Uterus (tissue), 2 donors: Measurements from ENCODE around the gene BRI3BP.

Experiments used
- CTCF ChIP-seq, 4 experiments: fragments of 200-600 bp in 2 of 4; fragments of 450-650 bp in 2 of 4; sonication (generic) in 2 of 4; IDR thresholded peaks; one replicate each; pipeline ENCODE4 v1.5.1; 2016 to 2019; ENCODE audit warnings: antibody characterized with exemption in 4 of 4, mild to moderate bottlenecking in 2 of 4, moderate library complexity in 1 of 4
- POLR2A ChIP-seq, 2 donors: fragments of 450-650 bp; IDR thresholded peaks; one replicate each; pipeline ENCODE4 v1.6.1; 2016; ENCODE audit warnings: antibody characterized with exemption in 2 of 2, mild to moderate bottlenecking in 1 of 2, moderate library complexity in 1 of 2

- TF ChIP-seq POLR2A (IDR thresholded peaks at IDR 0.05), result no peak
- TF ChIP-seq CTCF (IDR thresholded peaks at IDR 0.05), result no peak
These were observed 12.2 kb downstream of the BRI3BP start for GRCh38 chr12:125005652-125006051.
